ENCODE measurements around the gene ATXN3.

ATXN3 gene

GRCh38 chr14:92106143-92106926 lies at the start of gene ATXN3:
Gene ATXN3, minus strand, starts transcription at chr14:92106582. Its CDS starts 30 bp downstream, at chr14:92106552.
- DNase-seq = peak; percentile 96

GRCh38 chr14:92154283-92154942 lies 48.0 kb upstream of the ATXN3 start:
- no peak for DNase-seq

- no peak for DNase-seq
Measured at GRCh38 chr14:92153581-92153980, 47.2 kb upstream of the ATXN3 start.

- DNase-seq = no peak
Measured at GRCh38 chr14:92144708-92145107, 38.3 kb upstream of the ATXN3 start.

- DNase-seq = no peak
Measured at GRCh38 chr14:92143962-92144361, 37.6 kb upstream of the ATXN3 start.

GRCh38 chr14:92143309-92143708 lies 36.9 kb upstream of the ATXN3 start:
- no peak for DNase-seq

GRCh38 chr14:92135269-92135668 lies 28.9 kb upstream of the ATXN3 start:
- peak; percentile 49 for DNase-seq

- DNase-seq = no peak
Measured at GRCh38 chr14:92134456-92134855, 28.1 kb upstream of the ATXN3 start.

GRCh38 chr14:92122761-92123160 lies 16.4 kb upstream of the ATXN3 start:
- no peak for DNase-seq

- DNase-seq = no peak
Measured at GRCh38 chr14:92122351-92122677, 15.9 kb upstream of the ATXN3 start.

GRCh38 chr14:92121670-92122350 lies 15.4 kb upstream of the ATXN3 start, which contains the start of the genes CPSF2 and NDUFB1:
Gene CPSF2, plus strand, starts transcription at chr14:92121969. Its CDS starts 9,016 bp downstream, at chr14:92130985.
Gene NDUFB1, minus strand, starts transcription at chr14:92121706. Its CDS starts 4,069 bp downstream, at chr14:92117637.
- DNase-seq = peak; percentile 88

GRCh38 chr14:92121207-92121669 lies 14.9 kb upstream of the ATXN3 start:
- no peak for DNase-seq

GRCh38 chr14:92109490-92109889 lies 3.1 kb upstream of the ATXN3 start:
- no peak for DNase-seq

- DNase-seq = peak; percentile 78
Measured at GRCh38 chr14:92108345-92109254, 2.2 kb upstream of the ATXN3 start.

- no peak for DNase-seq
Measured at GRCh38 chr14:92105893-92106142, 564 bp downstream of the ATXN3 start.

GRCh38 chr14:92105073-92105892 lies 1.1 kb downstream of the ATXN3 start:
- DNase-seq = no peak

GRCh38 chr14:92103363-92103989 lies 2.9 kb downstream of the ATXN3 start:
- no peak for DNase-seq

- DNase-seq = no peak
Measured at GRCh38 chr14:92099802-92100201, 6.6 kb downstream of the ATXN3 start.

GRCh38 chr14:92093320-92093719 lies 13.1 kb downstream of the ATXN3 start:
- no peak for DNase-seq

- no peak for DNase-seq
Measured at GRCh38 chr14:92088494-92088893, 17.9 kb downstream of the ATXN3 start.

GRCh38 chr14:92074555-92074954 lies 31.8 kb downstream of the ATXN3 start:
- DNase-seq = no peak
